DMS153 treated with DMSO at 0.1 percent for 48 hours (cell line): ENCODE data around the gene CORO2B.

Experiments
- DNase-seq: peaks from one replicate; lab custom pipeline; 2025; ENCODE audit not compliant: unreplicated experiment; lab: John Stamatoyannopoulos, UW

Gene CORO2B

DNA sequence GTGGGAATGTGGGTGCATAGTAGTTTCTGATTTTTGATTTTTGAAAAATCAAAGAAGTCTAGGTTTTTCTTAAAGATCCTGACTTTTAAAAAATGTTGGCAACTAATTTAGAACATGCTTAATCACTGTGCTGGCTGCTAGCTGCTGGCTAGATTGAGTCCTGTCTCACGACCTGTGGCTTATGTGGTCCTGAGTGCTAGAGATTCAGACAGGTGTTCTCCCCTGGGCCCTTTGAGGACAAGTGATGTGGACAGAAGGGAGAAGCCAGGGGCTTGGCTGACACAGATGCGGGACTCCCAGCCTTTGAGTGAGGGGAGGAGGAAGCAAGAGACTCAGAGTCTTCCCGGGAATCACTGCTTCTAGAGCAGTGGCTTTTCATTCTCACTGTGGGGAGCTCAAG, 47.5 kb downstream of the CORO2B start:
- DNase-seq = no peak

DNA sequence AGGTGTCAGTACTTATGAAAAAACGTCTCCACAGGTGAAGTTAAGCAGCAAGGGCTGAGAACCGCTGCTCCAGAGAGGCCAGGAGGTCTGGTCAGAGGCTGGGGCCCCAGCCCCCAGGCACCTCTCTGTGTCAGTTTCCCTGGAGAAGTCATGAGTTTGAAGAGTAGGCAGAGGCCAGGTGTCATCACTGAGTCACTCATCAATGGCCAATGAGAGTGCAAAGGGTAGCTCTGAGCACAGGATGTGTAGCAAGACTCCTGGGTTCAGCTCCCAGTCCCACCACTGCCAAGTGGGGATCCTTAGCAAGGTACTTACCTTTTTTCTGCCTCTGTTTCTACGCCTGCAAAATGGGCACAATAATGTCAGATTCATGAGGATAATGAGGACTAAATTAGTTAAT, 47.9 kb downstream of the CORO2B start:
- no peak for DNase-seq

DNA sequence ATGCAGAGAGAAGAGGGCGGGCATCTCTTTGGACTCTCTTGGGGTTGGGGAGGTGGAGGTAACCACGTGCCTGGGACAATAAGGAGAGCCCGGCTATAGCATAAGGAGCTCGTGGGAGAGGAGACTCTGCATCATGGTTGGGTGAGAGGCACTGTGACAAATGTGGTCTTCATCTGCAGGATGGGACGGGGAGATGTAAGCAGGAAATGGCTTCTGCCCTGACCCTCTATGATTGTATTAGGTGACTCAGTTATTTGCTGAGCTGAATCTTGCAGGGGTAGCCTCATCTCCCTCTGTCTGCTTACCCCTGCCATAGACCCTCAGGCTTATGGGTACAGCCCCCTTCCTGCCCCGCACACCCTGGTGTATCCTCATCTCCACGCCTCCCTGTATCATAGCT, 48.7 kb downstream of the CORO2B start:
- DNase-seq = no peak

DNA sequence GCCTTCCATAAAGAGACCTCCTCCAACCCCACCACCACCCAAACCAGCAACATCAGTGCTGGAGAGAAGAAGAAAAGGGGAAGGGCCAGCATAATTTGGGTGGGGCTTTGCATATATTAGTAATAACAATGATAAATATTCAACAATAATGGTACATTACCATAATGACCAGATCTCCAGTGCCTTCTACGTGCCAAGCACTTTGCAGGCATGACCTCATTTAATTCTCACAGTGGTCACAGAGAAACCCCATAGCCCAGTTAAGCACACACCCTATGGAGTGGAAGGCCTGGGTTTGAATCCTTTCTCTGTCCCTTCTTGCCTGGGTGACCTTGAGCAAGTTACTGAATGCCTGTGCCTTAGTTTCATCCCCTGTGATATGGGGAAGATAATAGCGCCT, 49.2 kb downstream of the CORO2B start:
- DNase-seq = no peak

DNA sequence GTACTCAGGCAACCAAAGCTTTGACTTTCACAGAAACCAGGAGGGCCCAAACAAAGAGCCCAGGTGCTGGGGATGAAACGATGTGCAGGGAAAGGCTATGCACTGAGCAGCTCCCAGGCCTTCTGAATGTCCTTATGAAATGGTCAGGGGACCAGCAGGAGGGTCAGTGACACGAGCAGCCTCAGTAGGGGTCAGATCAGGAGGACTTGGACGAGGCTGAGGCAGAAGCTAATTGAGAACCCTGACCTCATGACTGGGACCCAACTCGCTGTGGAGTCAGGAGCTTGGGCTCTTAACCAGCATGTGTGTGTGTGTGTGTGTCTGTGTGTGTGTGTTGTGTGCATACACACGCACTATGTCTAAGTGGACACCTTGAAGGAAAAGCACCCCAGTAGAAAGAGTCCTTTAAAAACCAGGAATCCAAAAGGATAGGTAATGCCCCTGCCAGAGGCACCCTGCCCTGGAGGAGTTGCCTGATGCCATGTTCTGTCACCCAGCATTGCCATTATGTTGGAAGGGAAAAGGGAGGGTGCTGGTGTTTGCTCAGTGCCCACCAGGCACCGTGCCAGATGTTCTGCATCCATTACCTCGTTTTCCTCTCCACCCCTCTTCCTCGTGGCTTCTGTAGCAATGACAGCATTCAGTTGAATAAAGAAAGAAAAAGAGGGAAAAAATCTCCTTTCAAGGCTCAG, 50.9 kb downstream of the CORO2B start:
- peak; percentile 30 for DNase-seq

DNA sequence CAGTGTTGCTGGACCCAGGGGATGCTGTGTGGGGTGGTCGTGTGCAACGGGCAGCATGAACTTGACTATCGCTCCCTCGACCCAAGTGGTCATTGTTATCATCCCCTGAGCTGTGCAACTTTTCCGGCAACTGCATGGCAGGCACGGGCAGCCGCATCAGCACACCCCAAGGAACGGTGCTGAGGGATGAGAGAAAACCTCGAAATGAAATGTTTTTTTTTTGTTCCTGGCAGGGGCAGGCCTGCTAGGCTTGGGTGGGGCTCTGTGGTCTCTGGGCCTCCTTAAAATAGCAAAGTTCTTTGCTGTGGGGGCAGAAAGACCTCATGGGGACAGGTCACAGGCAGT, 51.4 kb downstream of the CORO2B start:
- no peak for DNase-seq

DNA sequence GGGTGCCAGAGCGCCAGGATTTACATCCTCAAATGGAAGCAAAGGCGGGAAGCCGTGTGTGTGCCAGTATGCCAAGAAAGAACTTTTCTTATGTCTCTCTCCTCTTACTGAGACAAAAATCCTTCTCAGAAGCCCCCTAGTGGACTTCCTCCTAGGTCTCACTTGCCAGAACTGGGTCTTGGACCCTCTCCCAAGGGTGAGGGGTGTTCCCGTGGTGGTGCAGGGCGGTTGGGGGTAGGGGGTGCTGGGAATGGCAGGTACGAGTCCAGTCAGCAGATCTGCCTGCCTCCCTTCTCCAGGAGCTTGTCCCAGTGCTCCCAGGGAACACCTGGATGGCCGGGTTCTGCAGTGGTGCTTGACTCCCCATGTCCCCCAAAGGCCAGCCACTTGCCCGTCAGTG, 52.0 kb downstream of the CORO2B start:
- no peak for DNase-seq

DNA sequence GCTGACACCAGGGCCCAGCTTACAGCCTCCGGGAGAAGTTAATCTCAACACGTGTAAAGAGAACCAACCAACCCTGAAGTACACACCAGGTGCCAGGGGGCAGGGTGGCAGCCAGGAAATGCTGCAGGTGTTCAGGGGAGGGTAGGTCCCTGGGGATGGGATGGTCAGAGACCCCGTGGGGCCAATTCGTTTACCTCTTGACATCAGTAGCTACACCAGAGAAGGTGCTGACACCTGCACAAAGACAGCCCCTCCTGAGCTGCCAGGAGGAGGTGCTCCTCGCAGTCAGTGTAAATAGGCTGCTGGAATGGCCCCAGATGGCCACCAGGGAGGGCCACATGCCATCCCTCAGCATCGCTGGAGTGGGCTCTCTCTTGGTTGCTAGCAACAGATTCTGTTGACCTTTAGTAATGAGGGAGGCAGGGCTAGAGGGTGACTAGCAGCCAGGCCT, 52.8 kb downstream of the CORO2B start:
- peak; percentile 20 for DNase-seq

DNA sequence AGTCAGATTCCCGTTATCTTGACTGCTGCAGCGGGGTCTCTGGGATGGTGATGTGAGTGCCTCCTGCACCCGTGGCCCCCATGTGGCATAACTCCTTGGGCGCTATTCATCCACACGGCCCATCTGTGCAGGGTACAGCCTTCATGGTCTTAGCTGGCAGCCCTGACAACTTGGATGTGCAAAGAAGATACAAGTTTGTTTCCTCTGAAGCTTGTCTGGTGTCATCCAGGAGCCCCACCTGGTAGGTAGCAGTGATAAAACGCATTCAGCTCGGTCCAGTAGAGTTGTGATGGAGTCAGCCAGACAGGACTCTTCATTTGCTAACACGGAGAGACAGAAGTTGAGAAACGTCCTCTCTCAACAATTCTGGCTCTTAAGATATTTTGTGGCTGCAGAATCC, 53.3 kb downstream of the CORO2B start:
- no peak for DNase-seq

DNA sequence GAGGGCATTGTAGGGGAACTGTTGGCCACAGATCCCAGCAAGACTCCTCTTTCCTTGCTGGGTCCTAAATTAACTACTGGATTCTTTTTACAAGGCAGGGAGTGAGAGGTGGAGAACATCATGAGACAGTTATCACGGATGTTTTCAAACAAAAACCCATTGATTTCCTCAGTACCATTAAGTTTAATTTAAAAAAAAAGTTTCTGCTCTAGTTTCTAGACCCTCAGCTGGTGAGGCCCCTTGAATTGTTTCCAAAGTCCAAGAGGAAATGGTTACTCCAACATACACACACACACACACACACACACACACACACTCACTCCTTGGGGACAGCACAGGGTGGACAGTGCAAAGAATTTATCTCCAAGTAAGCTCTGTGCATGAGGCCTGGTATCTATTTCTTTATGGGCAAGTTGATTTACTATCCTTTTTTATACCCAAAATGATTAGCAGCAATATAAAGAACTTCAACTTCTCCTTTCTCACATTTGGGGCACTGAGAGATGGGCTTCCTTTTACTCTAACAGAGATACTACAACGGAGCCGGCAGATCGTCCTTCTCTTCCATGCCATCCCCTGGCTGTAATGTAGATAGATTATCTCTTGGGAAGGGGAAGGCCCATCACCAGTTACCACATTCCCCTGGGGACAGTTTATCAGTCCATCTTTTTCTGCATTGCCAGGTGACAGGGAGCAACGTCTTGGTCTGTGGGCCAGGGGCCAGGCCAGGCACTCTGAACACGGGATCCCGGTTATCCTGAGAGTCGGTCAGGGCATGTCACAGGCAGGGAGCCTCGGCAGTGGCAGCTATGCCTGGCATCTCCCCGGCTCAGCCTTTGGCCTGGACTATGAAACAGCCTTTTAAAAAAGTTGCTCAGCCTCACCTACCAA, 54.7 kb downstream of the CORO2B start:
- DNase-seq = no peak

DNA sequence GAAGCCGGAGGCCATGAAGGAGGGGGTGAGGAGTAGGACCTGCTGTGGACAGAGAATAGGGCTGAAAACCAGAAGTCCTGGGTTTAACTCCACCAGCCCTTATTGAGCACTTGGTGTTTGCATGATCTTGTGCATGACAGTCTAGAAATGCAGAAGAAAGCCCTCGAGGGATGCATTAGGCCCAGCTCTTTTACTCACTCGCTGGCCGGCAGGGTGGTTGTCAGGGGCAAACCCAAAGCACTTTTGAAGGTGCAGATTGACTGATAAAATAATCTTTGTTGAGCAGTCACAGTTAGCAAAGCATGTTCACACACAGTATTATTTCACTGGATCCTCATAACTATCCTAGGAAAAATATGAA, 55.3 kb downstream of the CORO2B start:
- no peak for DNase-seq

DNA sequence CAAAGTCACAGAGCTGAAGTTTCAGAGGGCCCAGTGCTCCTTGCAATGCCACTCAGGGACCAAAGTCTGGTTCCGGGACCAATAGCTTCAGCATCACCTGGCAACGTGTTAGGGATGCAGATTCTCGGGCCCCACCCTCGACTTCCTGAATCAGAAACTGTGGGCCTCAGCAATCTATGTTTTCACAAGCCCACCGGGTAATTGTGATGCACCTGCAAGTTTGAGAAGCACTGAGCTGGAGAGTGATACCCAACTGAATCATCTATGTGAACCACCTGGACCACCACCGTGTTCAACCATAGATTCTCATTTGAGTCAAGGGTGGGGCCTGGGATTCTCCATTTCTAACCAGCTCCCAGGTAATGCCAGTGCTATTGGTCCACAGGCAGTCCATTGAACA, 55.7 kb downstream of the CORO2B start:
- no peak for DNase-seq

DNA sequence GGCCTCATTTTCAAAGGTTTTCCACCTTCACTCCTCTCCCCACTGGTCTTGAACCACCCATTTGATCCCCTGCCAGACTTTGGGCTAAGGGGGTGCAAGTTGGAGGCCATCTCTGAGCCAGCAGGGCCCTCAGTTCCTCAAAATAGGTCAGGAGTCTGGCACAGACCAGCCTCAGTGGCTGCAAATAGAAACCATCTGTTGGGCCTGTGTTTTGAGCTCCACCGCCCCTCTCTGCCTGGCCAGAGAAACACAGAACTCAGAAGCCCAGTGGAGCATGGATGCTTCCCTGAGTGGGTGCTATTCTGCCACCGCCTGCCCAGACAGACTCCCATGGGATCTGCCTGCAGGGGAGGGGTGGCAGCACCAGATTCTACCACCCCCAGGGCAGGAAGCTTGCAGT, 56.3 kb downstream of the CORO2B start:
- DNase-seq = no peak

DNA sequence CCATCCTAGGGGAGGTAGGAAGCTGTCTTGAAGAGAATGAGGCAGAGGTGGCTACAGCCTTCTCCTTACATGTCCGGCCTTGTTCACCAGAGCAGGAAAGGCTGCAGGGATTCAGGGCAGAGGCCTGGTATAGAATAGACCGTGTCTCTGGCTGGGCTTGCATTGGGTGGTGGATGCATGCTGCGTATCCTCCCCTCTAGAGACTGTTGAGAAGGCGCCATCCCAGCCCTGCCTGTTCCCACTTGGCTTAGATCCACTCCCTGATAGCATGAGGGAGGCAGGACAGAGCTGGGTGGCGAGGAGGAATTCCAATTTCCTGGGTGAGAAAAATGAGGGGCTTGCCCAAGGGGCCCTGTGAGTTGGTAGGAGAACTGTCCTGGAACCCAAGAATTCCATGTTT, 57.5 kb downstream of the CORO2B start:
- no peak for DNase-seq

DNA sequence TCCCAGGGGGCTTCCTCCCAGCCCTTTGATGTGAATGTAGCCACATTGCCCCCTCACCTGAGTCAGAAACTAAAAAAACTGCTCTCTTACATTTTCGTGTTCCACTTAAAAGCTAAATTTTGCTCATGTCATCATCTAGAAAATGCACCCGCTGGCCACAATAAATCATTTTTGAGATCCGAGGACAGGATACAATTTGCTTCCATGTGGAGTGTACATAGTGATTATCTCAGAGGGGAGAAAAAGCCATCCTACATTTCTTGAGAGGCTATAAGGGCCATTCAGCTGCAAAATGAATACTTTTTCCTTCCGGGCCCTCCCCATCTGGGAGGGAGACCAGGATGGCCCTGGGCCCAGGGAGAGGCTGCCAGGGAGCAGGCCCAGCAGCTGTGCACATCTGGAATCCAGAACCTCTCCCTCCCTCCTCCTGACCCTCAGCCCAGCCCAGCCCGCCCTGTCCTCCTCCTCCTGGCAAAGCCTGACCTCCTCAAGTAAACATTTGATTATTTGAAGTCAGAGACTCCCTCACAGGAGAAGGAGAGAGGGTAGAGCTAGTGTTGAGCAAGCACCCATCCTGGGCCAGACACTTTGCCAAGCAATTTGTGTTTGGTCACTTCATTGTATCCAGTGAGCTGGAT, 59.1 kb downstream of the CORO2B start:
- no peak for DNase-seq

DNA sequence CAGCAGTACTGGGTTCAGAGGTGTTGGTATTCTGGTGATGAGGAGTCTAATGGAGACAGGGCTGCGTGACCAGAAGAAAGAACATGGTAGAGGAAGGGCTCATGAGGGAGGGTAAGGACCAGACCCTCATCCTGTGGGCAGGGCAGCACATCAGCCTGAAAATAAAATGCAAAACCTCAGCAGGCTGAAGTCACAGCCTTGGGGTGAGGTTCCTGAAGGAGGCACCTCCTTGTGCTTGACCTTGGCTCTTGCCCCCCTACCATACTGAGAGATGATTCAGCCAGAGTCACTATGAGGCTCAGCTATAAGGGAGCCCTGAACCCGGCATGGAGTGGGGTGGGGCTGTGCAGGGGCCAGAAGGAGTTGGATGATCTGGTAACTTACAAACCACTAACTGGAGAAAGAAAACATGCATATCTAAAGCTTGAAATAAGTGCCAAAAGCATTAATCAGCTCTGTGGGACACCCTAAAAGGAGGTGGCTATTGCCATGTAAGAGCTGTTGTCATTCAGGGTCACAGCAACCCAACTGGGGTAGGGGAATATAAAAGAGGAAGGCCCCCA, 60.2 kb downstream of the CORO2B start:
- DNase-seq = no peak

DNA sequence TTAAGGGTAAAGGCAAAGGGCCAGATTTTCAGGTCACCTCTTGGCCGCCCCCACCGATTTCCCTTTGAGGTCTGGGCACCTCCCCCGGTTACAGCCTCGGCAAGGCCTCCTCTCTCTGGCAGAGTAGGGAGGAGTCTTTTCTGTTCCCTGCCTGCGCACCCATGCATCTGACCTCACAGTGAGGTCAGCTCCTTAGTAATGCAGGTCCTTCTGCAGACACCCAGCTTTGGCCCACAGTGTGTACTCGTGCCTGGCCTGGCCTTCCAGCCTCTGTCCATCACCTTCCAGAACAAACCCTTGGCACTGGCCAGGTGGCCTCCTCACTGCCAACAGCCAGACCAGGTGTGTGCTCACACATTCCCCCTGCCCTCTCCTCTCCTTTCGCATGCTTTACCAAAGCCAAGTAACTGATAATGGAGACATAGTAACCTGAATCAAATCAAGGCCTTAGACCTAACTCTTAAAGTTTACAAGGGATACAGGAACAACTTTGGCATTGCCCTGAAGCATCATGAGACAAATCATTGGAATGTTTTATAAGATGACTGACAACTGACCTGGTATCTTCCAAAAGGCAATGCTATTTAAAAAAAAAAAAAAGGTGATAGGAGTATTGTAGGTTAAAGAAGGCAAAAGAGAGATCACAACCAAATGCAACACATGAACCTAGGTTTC, 61.3 kb downstream of the CORO2B start:
- DNase-seq = no peak

DNA sequence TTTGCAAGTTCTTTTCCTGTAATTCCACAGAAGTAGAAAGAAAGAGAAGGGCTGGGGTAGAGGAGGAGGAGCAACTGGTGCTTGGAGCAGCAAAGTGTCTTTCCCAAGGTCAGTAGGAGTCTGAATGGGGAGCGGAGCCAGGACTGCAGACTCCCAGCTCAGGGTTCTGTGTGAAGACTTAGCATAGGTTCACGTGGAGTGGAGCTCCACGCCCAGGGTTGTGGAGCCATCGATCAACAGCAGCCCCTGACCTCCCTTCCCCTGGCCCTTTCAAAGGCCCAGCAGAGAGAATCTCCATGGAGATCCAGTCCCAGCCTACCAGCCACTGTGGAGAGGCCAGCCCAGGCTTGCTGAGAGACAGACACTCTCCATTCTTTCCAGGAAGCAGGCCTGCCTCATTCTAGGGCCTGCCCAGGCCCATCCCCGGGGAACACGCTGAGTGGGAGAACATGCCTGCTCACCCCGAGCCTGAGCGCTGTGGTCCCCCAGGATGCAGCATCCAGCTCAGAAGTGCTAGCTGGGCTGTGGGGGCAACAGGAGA, 62.1 kb downstream of the CORO2B start:
- DNase-seq = peak; percentile 30

DNA sequence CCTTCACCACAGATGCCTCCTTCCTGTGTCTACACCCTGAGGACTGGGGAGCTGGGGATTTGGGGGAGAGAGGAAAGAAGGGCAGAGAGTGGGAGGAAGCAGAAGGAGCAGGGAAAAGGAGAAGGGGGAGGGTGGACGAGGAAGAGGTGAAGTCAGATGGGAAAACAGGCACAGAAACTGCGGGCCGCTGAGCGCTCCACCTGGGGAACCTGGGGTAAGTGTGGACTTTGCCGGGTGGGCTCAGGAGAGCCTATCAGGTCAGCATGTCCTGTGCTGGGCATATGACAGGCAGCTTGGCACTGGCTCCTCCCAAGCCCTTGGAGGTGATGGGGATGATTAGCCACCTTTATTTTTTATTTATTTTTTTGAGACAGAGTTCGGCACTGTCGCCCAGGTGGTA, 62.6 kb downstream of the CORO2B start:
- no peak for DNase-seq

DNA sequence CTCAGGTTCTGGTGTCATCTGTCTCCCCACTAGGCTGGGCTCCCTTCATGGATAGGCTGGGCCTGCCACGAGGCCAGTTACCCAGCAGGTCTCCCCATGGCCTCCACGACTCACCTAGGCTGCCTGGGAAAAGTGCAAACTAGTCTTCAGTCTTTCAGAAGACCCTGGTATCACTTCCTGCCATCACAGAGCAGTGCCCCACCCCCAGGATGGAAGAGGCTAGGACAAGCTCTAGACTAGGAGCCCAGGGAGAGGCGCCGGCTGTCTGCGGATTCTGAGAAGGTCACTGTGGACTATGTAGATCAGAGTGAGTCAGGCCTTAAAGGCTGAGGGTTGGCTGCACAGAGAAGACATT, 63.7 kb downstream of the CORO2B start:
- DNase-seq = no peak

DNA sequence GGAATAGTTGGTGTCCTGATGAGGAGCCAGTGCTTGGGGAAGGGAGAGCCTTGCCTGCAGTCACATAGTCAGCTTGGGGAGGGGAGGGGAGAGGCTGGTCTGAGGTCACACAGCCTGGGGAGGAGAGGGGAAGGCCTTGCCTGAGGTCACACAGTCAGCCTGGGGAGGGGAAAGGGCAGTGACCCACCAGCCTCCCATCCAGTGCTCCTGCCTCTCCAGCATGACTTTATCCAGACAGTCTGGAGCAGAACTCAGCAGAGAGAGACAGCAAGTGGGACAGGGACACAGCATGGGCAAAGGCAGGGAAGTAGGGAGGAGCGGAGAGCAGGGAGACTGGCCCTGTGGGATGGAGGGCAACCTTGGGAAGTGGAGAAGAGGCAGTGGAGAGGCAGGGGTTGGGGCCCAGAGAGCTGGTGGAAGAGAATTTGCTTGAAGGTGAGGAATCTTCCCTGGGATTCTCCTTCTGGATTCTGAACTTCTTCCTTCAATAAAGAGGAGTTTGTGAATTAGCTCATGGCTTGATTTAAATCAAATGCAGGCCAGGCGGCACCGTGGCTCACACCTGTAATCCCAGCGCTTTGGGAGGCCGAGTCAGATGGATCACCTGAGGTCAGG, 64.5 kb downstream of the CORO2B start:
- DNase-seq = no peak
